Spinal cord (tissue), 10 donors: ENCODE results near the gene PRKCG. TPM values are rescaled to one million over a fixed set of nuclear protein-coding genes. Genes with fewer than 3 reads are reported as not detected.
"Not testable (repeated sequence)": the region's sequence is repeated elsewhere in the genome, so short reads cannot be mapped to it uniquely, and the experiment has no call there.

Experiments used
- DNase-seq, 6 donors: peaks; one replicate each; pipeline versions ENCODE4 v3.0.0 to v3.0.0-alpha.2; 2013 to 2015; ENCODE audit warnings: low spot score in 6 of 6, low read depth in 4 of 6
- H3K27ac ChIP-seq: one replicate; pipeline ENCODE4 v1.5.1; 2013; ENCODE audit warnings: low read depth, low read length, control low read depth
- H3K27me3 ChIP-seq: one replicate; pipeline ENCODE4 v1.6.1; 2013; ENCODE audit warnings: low read length; ENCODE audit not compliant: control insufficient read depth, insufficient read depth
- H3K36me3 ChIP-seq: one replicate; pipeline ENCODE4 v1.6.1; 2013; ENCODE audit warnings: low read length; ENCODE audit not compliant: control insufficient read depth, insufficient read depth
- H3K4me1 ChIP-seq: one replicate; pipeline ENCODE4 v1.6.1; 2013; ENCODE audit warnings: low read length; ENCODE audit not compliant: control insufficient read depth, insufficient read depth
- H3K4me3 ChIP-seq: one replicate; pipeline ENCODE4 v1.5.1; 2013; ENCODE audit warnings: low read depth, low read length, control low read depth
- H3K9me3 ChIP-seq: one replicate; pipeline ENCODE4 v1.6.1; 2013; ENCODE audit warnings: low read length; ENCODE audit not compliant: control insufficient read depth, insufficient read depth
- WGBS: methylation state at CpG from one replicate; pipeline ENCODE4 v1.1.5; 2013; ENCODE audit warnings: missing lambda C conversion rate; ENCODE audit not compliant: insufficient coverage; 5-methylcytosine and 5-hydroxymethylcytosine counted together
- polyA plus RNA-seq, 2 donors: library from polyadenylated mRNA; unstranded; fragments of 120-200 nt; gene quantifications; one replicate each; pipeline ENCODE4 v1.2.1, GENCODE V29; 2013; ENCODE audit not compliant: insufficient read length in 2 of 2
- total RNA-seq, 2 donors: library from RNA; depleted of rRNA in 1 of 2; stranded (reverse); fragments of 120-200 nt in 1 of 2; fragments of >200 nt in 1 of 2; gene quantifications; one replicate each; pipeline versions ENCODE4 v1.2.3 to v1.2.4, GENCODE V29; 2013 to 2014
- donor health status: healthy.

Gene PRKCG
- total and polyA plus RNA-seq, 4 donors: 1.0 to 7.5 (median 4.0) TPM

DNA sequence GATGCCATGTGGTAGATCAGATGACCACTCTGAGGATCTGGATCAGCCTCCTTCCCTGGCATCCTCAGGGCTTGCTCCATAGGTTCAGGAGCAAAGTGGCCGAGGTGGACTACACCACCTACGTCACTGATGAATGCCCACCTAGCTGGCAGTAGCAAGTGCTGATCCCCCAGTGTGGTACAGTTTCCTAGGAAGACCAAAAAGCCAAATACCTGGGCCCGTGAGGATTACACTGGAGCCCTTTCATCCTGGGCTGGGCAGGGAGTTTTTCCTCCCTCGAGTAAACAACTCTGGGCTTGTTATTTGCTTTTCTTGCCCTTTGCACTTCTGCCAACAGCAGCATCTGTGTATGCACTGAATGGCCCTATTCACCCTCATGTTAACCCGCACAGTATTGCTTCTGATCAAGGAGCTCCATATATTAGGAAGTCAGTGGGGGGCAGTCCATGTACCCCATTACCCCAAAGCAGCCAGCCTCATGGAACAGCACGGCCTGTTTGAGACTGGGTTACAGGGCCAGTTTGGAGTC is 17.6 kb upstream of the PRKCG start:
- WGBS: 53% methylated on average over 4 of the region's 6 CpGs
- H3K36me3 ChIP-seq: no peaks in the 10 kb centered on the region
- DNase-seq: peak in 1 of 6 donors; percentile 55
- H3K27me3 ChIP-seq: no peaks in the 10 kb centered on the region
- peaks cover 55% of the 10 kb centered on the region for H3K4me1 ChIP-seq
- no peaks in the 10 kb centered on the region for H3K9me3 ChIP-seq
- no peak overlapping the region for H3K27ac ChIP-seq
- H3K4me3 ChIP-seq: no peak overlapping the region

DNA sequence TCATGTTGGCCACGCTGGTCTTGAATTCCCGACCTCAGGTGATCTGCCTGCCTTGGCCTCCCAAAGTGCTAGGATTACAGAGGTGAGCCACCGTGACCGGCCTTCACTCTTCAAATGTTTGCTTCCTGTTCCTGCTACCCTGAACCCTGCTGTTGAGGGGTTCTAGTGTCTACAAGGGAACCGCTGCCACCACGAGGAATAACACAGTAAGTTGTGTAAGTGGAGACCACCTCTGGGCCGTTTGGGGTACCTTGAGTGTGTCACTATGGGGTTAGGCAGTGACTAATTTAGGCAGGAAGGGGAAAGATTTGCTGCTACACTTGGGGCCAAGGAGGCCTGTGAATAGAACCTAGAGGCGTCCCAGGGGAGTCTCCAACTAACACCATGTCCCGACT is 16.5 kb upstream of the PRKCG start:
- H3K4me1 ChIP-seq: peaks cover 60% of the 10 kb centered on the region
- no peaks in the 10 kb centered on the region for H3K27me3 ChIP-seq
- peak overlapping the region; percentile 46 for H3K4me3 ChIP-seq
- WGBS: 50% methylated on average over 9 of the region's 9 CpGs
- H3K27ac ChIP-seq: peak overlapping the region; percentile 89
- peaks cover 2% of the 10 kb centered on the region for H3K36me3 ChIP-seq
- no peaks in the 10 kb centered on the region for H3K9me3 ChIP-seq
- DNase-seq: no peak

DNA sequence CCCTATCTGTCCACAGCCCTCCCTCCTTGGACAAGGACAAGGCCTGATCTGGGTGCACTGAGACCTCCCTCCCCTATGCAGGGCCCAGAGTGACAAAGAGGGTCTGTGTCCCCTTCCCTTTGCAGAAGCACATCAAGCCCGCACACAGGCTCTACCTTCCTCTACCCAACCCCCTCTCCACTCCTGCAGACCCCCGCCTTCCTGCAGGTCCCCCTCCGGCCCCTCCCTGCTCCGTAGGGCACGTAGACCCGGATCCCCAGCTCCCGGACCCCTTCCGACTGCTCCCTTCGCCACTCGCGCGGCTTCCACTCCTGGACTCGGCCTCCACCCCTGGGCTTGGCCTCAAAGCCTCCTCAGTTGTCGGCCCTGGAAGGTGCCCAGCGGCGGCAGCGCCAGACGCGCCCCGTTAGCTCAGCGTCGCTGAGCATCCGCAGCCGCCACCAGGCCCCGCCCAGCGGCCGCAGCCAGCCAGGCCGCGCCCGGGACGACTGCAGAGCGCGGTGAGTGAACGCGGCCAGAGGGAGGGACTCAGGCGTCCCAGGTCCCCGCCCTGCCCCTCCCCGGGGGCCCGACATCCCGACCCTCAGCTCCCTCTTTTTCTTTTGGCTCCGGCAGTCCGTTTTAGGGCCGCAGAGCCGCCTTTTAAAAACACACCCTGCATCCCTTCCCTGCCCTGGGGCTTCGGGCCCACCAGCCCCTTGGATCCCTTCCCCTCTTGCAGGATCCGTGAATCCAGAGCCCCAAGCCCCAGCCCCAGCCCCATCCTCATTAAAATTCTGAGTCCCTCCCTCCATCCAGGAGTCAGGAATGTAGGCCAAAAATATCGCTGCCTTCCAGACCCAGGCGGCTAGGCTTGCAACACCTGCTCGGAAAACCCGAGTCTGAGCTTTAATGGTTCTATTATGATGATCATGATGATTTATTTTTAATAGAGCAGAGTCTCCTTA is 15.8 kb upstream of the PRKCG start:
- H3K9me3 ChIP-seq: no peaks in the 10 kb centered on the region
- H3K27me3 ChIP-seq: no peaks in the 10 kb centered on the region
- H3K36me3 ChIP-seq: peaks cover 5% of the 10 kb centered on the region
- under 1% methylated on average over 49 of the region's 50 CpGs for WGBS
- H3K4me1 ChIP-seq: peaks cover 60% of the 10 kb centered on the region
- H3K4me3 ChIP-seq: peak overlapping the region; percentile 46
- peak in 2 of 6 donors; percentile 90 to 92 for DNase-seq
- H3K27ac ChIP-seq: peak overlapping the region; percentile 89

DNA sequence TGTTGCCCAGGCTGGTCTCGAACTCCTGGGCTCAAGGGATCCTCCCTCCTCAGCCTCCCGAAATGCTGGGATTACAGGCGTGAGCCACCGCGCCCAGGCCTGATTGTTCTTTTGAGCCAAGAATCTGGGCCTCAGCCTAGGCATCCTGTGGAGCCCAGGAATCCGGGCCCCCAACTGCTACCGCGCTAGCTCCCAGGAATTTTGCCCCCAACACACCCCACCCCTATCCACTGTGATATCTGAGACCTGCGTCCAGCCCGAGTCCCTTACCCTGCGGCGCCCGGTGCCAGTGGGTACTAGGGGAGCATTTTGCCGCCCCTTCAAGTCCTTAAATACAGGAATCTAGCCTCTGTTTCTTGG is 15.2 kb upstream of the PRKCG start:
- Histone ChIP-seq H3K27ac (peak overlapping the region; percentile 89), H3K4me3 (peak overlapping the region; percentile 46), H3K4me1 (peaks cover 60% of the 10 kb centered on the region), H3K9me3 (no peaks in the 10 kb centered on the region), H3K27me3 (no peaks in the 10 kb centered on the region), H3K36me3 (peaks cover 8% of the 10 kb centered on the region)
- DNase-seq: no peak
- WGBS: 6% methylated on average over 14 of the region's 14 CpGs

DNA sequence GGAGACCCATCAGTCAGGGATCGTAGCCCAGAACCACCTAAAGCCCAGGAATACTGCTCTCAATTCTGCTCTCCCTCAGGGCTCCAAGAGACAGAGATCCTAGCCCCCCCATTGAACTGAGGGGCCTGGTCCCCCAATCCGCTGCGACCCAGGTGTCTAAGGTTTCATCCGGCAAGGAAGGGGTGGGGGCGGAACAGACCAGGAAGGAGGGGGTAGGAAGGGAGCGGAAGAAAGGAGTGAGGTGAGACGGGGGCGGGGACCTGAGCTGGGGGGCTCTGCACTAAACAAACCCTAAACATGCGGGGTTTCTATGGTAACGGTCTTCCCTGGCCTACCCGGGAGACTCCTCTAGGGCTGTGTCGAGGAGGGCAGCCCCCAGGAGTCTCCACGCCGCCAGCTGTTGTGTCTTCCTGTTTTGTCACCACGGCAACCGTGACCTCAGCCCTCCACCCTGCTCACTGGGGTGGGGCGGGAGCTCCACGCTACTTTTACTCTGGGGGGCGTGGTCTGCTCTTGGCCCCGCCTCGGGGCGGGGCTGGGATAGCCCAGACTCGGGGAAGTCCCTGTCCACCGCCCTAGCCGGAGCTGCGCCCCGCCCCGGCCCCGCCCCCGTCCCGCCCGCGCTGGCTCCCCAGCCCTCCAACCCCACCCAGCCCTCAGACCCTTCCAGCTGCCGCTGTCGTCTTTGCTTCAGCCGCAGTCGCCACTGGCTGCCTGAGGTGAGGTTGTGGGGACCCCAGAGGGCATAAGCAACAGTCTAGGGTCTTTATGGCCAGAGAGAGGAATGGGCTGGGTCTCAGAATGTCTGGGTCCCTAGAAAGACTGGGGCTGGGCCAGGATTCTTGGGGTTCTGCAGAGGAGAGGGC is 14.5 kb upstream of the PRKCG start, which contains the start of gene MYADM:
TSS of gene MYADM (plus strand) at position 659 of the 866 bp plus-strand sequence. CDS start 5,647 bp downstream, outside the sequence.
- Histone ChIP-seq H3K27ac (peak within 1 kb of the TSS; percentile 95), H3K4me1 (peaks cover 60% of the 10 kb centered on the region), H3K36me3 (peaks cover 9% of the 10 kb centered on the region), H3K4me3 (peak within 1 kb of the TSS; percentile 86), H3K9me3 (no peaks in the 10 kb centered on the region), H3K27me3 (no peaks in the 10 kb centered on the region)
- 0% methylated on average over 15 of the region's 37 CpGs for WGBS
- DNase-seq: peak; percentile 87 to 98 (median 91)

DNA sequence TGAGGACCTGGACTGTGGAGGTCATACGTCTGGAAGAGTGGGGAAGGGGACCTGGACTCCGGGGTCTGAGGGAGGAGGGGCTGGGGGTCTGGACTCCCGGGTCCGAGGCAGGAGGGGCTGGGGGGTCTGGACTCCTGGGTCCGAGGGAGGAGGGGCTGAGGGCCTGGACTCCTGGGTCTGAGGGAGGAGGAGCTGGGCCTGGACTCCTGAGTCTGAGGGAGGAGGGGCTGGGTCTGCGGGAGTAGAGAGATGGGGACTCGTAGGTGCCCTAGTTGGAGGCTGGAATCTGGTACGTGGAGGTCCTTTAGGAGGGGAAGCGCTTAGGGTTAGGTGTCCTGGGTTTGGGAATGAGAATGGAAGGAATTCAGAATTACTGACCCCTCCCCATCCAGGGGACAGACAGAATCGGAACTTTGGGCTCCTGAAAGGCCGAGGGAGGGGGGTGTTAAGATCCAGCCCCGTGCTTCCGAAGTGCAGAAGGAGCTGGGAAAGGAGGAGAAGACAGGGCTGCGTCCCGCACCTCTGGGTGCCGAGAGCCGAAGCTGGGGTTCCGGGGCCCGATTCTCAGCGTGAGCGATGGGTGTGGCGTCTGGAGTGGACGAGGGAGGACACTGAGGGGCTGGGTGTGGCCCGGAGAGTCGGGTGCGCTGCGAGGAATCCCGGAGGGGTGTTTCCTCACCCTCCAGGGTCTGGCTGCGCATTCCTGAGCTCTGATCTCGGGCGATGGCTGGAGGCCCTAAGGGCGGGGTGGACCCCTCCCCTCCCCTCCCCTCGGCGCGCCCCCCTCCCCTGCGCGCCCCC is 13.7 kb upstream of the PRKCG start:
- WGBS: 0% methylated on average over 27 of the region's 37 CpGs
- H3K36me3 ChIP-seq: peaks cover 14% of the 10 kb centered on the region
- H3K9me3 ChIP-seq: no peaks in the 10 kb centered on the region
- peaks cover 60% of the 10 kb centered on the region for H3K4me1 ChIP-seq
- H3K27ac ChIP-seq: peak overlapping the region; percentile 95
- no peaks in the 10 kb centered on the region for H3K27me3 ChIP-seq
- H3K4me3 ChIP-seq: peak overlapping the region; percentile 86
- peak in 2 of 6 donors; percentile 48 to 68 for DNase-seq

DNA sequence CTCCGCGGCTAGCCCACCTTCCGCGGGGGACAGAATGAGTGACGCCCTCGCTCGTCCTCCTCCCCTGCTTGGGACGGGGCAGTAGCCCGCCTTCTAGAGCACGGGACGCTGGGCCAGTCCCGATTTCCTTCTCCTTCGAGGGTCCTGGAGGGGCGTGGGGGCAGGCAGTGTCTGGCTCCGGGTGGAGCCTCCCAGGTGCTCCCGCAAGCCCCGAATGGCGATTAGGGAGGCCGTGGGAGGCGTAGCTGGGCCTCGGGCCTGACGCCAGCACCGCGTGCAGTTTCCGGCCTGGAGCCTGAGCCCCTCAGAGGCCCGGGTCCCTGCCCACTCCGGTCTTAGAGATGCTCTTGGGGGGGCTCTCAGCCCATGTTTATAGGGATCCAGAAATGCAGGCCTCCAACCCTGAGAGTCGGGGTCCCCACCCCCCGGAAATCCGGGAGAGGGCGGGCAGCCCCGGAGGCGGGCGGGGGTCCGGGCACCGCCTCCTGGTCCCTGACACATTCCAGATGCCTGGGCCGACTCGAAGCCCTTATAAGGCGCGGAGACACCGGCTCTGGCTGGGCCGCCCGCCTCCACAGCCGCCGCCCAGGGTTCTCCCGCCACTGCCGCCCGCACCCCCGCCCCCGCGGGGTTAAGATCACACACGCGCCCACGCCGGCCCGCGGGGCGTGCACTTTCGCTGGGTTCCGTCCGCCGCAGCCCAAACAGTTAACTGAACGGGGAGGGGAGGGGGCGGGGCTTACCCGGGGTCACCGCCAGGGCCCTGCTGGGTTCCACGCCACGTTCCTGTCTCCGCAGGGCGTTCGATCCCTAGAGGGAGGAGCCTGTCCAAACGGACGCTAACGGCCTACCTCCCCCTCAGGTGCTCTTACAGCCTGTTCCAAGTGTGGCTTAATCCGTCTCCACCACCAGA is 12.8 kb upstream of the PRKCG start:
- no peaks in the 10 kb centered on the region for H3K27me3 ChIP-seq
- no peaks in the 10 kb centered on the region for H3K9me3 ChIP-seq
- peak overlapping the region; percentile 95 for H3K27ac ChIP-seq
- peak overlapping the region; percentile 86 for H3K4me3 ChIP-seq
- DNase-seq: peak in 2 of 6 donors; percentile 65 to 88
- peaks cover 23% of the 10 kb centered on the region for H3K36me3 ChIP-seq
- peaks cover 56% of the 10 kb centered on the region for H3K4me1 ChIP-seq
- under 1% methylated on average over 71 of the region's 75 CpGs for WGBS

DNA sequence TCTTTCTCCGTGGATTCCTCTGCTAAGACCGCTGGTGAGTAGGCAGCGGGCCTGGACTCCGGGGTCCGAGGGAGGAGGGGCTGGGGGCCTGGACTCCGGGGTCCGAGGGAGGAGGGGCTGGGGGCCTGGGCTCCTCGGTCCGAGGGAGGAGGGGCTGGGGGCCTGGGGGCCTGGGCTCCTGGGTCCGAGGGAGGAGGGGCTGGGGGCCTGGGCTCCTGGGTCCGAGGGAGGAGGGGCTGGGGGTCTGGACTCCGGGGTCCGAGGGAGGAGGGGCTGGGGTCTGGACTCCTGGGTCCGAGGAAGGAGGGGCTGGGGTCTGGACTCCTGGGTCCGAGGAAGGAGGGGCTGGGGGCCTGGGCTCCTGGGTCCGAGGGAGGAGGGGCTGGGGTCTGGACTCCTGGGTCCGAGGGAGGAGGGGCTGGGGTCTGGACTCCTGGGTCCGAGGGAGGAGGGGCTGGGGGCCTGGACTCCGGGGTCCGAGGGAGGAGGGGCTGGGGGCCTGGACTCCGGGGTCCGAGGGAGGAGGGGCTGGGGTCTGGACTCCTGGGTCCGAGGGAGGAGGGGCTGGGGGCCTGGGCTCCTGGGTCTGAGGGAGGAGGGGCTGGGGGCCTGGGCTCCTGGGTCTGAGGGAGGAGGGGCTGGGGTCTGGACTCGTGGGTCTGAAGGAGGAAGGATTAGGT is 12.1 kb upstream of the PRKCG start:
- WGBS: 6% methylated on average over 13 of the region's 24 CpGs
- H3K27ac ChIP-seq: peak overlapping the region; percentile 73
- not testable (repeated sequence) for H3K9me3 ChIP-seq, H3K27me3 ChIP-seq, DNase-seq
- H3K4me1 ChIP-seq: peaks cover 48% of the 10 kb centered on the region
- peaks cover 31% of the 10 kb centered on the region for H3K36me3 ChIP-seq
- peak overlapping the region; percentile 86 for H3K4me3 ChIP-seq
